ENCODE measurements around the gene MYCBP2. TPM values are rescaled to one million over a fixed set of nuclear protein-coding genes. Genes with fewer than 3 reads are reported as not detected.

The MYCBP2 gene
- total and polyA plus RNA-seq, 10 donors, result 55.2 to 251 (median 200) TPM

- H3K9me3 ChIP-seq, result no peaks in the 10 kb centered on the region
- H3K36me3 ChIP-seq, result no peaks in the 10 kb centered on the region
- intact Hi-C loops (cut with DNase I; ENCODE audit: low total_unique reads), result no loop called here
- no peak overlapping the region for H3K4me3 ChIP-seq
- DNase-seq, result no peak
- H3K27ac ChIP-seq, result no peak overlapping the region
- TF ChIP-seq CTCF (IDR thresholded peaks at IDR 0.05 in 8 of 11, conservative IDR thresholded peaks at IDR 0.05 in 3 of 11) (no peak), POLR2A (IDR thresholded peaks at IDR 0.05) (no peak), POLR2AphosphoS5 (IDR thresholded peaks at IDR 0.05) (no peak)
- no peaks in the 10 kb centered on the region for H3K27me3 ChIP-seq (replicated peaks in 1 of 7)
- 68 to 92% (median 81%) methylated on average over 1 of the region's 1 CpG for WGBS, 5 donors
- no peaks in the 10 kb centered on the region for H3K4me1 ChIP-seq
Observed at GRCh38 chr13:77036279-77036678, 290.6 kb downstream of the MYCBP2 start.

DNA sequence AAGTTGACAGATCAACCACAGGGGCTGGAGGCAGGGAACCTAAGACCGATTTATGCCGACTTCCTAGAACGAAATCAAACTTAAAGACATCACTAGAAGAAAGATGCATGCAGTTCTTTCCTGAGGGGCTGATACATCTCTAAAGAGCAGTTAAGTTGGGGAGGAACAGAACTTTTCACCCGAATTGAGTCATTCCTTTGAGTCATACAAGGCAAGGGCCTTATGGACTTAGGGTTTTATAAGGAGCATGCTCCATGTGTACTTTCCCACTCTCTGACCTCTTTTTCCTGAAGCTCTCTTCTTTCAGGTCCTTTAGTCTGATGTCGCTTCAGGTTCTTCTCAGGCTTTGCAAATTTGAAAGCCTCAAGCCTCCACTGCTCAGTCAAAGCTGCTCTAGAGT is 292.0 kb downstream of the MYCBP2 start:
- intact Hi-C loops (cut with DNase I; ENCODE audit: low total_unique reads), result no loop called here
- Histone ChIP-seq H3K4me3 (no peak overlapping the region), H3K27ac (no peak overlapping the region), H3K36me3 (no peaks in the 10 kb centered on the region), H3K27me3 (replicated peaks in 1 of 7) (no peaks in the 10 kb centered on the region), H3K4me1 (no peaks in the 10 kb centered on the region), H3K9me3 (no peaks in the 10 kb centered on the region)
- no peak for TF ChIP-seq CTCF (IDR thresholded peaks at IDR 0.05 in 8 of 11, conservative IDR thresholded peaks at IDR 0.05 in 3 of 11)
- TF ChIP-seq POLR2AphosphoS5 (IDR thresholded peaks at IDR 0.05), result no peak
- TF ChIP-seq POLR2A (IDR thresholded peaks at IDR 0.05), result no peak
- DNase-seq, result no peak
- 92 to 98% (median 96%) methylated on average over 5 of the region's 5 CpGs for WGBS, 5 donors

- no peak for TF ChIP-seq POLR2A (IDR thresholded peaks at IDR 0.05)
- TF ChIP-seq POLR2AphosphoS5 (IDR thresholded peaks at IDR 0.05), result no peak
- intact Hi-C loops (cut with DNase I; ENCODE audit: low total_unique reads), result no loop called here
- Histone ChIP-seq H3K36me3 (no peaks in the 10 kb centered on the region), H3K27ac (no peak overlapping the region), H3K4me1 (no peaks in the 10 kb centered on the region), H3K27me3 (replicated peaks in 1 of 7) (no peaks in the 10 kb centered on the region), H3K4me3 (no peak overlapping the region), H3K9me3 (no peaks in the 10 kb centered on the region)
- WGBS, 5 donors, result 95 to 99% (median 95%) methylated on average over 4 of the region's 4 CpGs
- DNase-seq, result no peak
Observed at GRCh38 chr13:77033717-77034302, 293.1 kb downstream of the MYCBP2 start.

GRCh38 chr13:77031656-77032243 is 295.1 kb downstream of the MYCBP2 start:
- intact Hi-C loops (cut with DNase I; ENCODE audit: low total_unique reads), result no loop called here
- Histone ChIP-seq H3K27me3 (replicated peaks in 1 of 7) (no peaks in the 10 kb centered on the region), H3K9me3 (no peaks in the 10 kb centered on the region), H3K4me1 (peaks cover 3 to 13% (median 9%) of the 10 kb centered on the region in 6 donors), H3K27ac (no peak overlapping the region), H3K36me3 (no peaks in the 10 kb centered on the region), H3K4me3 (no peak overlapping the region)
- TF ChIP-seq POLR2AphosphoS5 (IDR thresholded peaks at IDR 0.05) (no peak), CTCF (IDR thresholded peaks at IDR 0.05 in 8 of 11, conservative IDR thresholded peaks at IDR 0.05 in 3 of 11) (no peak), POLR2A (IDR thresholded peaks at IDR 0.05) (no peak)
- no peak for DNase-seq
- WGBS, 5 donors, result 89 to 91% (median 91%) methylated on average over 6 of the region's 6 CpGs
